HG03460 (cell line): ENCODE data around the gene RAB3B.

ENCODE experiments used
- ATAC-seq: cut with Tn5 transposase; IDR thresholded peaks from one replicate; pipeline ENCODE4 v1.9.1; 2021; ENCODE audit not compliant: unreplicated experiment

Gene RAB3B

GRCh38 chr1:51957618-51958017 is 32.9 kb downstream of the RAB3B start:
- ATAC-seq: no peak

- ATAC-seq: no peak
Measured at GRCh38 chr1:51956528-51957509, 33.7 kb downstream of the RAB3B start.

- ATAC-seq: no peak
Measured at GRCh38 chr1:51955797-51956527, 34.5 kb downstream of the RAB3B start.

- ATAC-seq: no peak
Measured at GRCh38 chr1:51954783-51955182, 35.7 kb downstream of the RAB3B start.

GRCh38 chr1:51953079-51953478 is 37.4 kb downstream of the RAB3B start:
- ATAC-seq: no peak

GRCh38 chr1:51952638-51953037 is 37.9 kb downstream of the RAB3B start:
- ATAC-seq: no peak

GRCh38 chr1:51950701-51951100 is 39.8 kb downstream of the RAB3B start:
- ATAC-seq: no peak

- no peak for ATAC-seq
Measured at GRCh38 chr1:51949014-51949702, 41.3 kb downstream of the RAB3B start.

GRCh38 chr1:51948491-51948915 is 42.0 kb downstream of the RAB3B start:
- no peak for ATAC-seq

GRCh38 chr1:51946300-51946699 is 44.2 kb downstream of the RAB3B start:
- no peak for ATAC-seq

- ATAC-seq: no peak
Measured at GRCh38 chr1:51945591-51945990, 44.9 kb downstream of the RAB3B start.

- no peak for ATAC-seq
Measured at GRCh38 chr1:51942281-51942680, 48.2 kb downstream of the RAB3B start.

GRCh38 chr1:51941528-51941927 is 49.0 kb downstream of the RAB3B start:
- ATAC-seq: no peak

- no peak for ATAC-seq
Measured at GRCh38 chr1:51937112-51937511, 53.4 kb downstream of the RAB3B start.

- no peak for ATAC-seq
Measured at GRCh38 chr1:51936531-51936930, 54.0 kb downstream of the RAB3B start.

- ATAC-seq: no peak
Measured at GRCh38 chr1:51933344-51933743, 57.2 kb downstream of the RAB3B start.

GRCh38 chr1:51930329-51930728 is 60.2 kb downstream of the RAB3B start:
- no peak for ATAC-seq

- ATAC-seq: no peak
Measured at GRCh38 chr1:51928896-51929295, 61.6 kb downstream of the RAB3B start.

GRCh38 chr1:51927029-51927428 is 63.5 kb downstream of the RAB3B start:
- ATAC-seq: no peak

- no peak for ATAC-seq
Measured at GRCh38 chr1:51926171-51926812, 64.2 kb downstream of the RAB3B start.

GRCh38 chr1:51924455-51924854 is 66.0 kb downstream of the RAB3B start:
- no peak for ATAC-seq
